Stomach (tissue), 4 donors: Measurements from ENCODE around the gene PKD1.

Experiments
- CTCF ChIP-seq, 7 experiments: fragments of 450-650 bp in 4 of 7; fragments of 200-600 bp in 3 of 7; sonication (generic) in 3 of 7; IDR thresholded peaks; one replicate each; pipeline ENCODE4 v1.5.1; 2016 to 2019; ENCODE audit warnings: antibody characterized with exemption in 7 of 7, control low read depth in 2 of 7, mild to moderate bottlenecking in 1 of 7
- EP300 ChIP-seq: sonication (generic); formaldehyde crosslinking; IDR thresholded peaks from one replicate; pipeline ENCODE4 v1.6.1; 2017; ENCODE audit warnings: antibody characterized with exemption

GRCh38 chr16:2173916-2174315 lies 38.2 kb upstream of the PKD1 start:
- TF ChIP-seq CTCF (IDR thresholded peaks at IDR 0.05) (no peak), EP300 (no peak)
